HG02623 (cell line): Measurements from ENCODE around the gene AMFR.

Experiments used
- ATAC-seq: cut with Tn5 transposase; IDR thresholded peaks from one replicate; pipeline ENCODE4 v1.9.1; 2021; ENCODE audit warnings: moderate library complexity; ENCODE audit not compliant: unreplicated experiment

Gene AMFR

DNA sequence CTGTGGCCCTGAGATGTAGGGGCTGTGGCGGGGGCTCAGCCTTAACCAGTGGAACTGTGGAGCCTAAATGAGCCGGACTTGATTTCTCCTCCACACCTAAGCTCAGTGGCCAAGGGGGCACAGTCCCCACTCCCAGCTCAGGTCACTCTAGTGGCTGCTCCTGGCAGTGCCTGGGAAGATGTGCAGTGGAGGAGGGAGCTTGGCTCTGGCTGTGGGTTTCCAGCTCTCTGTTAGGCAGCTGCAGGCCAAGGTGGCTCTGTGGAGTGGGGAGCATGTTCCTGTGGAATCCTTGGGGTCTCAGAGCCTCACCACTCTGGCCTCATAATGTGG lies 76.3 kb downstream of the AMFR start:
- no peak for ATAC-seq

DNA sequence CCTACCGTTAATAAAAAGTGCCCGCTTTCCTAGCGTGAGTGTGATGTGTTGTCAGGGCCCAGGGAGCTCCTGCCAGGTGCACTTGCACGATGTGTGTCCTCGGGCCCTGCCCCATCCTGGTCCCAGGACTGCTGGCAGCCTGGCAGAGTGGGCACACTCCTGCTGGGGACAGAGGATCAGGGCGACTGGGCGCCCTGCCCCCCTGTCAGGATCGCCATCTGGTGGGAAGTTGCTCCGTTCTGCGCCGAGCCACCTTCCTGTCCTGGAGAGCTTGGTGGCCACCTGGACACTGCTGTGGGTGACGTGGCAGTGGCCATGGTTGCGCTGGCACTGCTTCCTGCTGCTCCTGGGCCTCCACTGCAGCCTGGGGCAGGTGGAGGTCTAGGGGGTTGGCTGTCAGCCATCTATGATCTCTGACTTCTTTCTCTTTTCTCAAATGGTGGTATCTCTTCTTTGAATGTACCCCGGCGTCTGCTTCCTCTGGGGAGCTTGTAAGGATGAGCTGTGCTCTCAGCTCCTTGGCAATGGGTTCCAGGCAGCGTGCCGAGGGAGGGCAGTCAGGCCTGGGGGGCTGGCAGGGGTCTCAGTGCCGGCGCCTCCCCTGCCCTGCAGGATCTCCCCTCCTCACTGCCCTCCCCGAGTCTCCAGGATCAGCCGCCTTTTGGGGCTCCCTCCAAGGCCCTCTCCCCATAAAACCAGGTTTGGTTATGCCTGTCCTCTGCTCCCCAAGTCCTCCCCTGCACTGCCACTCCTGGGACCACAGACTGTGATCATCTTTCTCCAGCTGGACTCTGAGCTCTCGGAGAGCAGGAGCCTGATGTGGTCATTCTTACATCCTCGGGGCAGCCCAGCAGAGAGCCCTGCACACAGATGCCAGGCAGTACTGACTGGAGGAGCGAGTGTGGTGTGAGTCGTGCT lies 76.9 kb downstream of the AMFR start:
- ATAC-seq: no peak

DNA sequence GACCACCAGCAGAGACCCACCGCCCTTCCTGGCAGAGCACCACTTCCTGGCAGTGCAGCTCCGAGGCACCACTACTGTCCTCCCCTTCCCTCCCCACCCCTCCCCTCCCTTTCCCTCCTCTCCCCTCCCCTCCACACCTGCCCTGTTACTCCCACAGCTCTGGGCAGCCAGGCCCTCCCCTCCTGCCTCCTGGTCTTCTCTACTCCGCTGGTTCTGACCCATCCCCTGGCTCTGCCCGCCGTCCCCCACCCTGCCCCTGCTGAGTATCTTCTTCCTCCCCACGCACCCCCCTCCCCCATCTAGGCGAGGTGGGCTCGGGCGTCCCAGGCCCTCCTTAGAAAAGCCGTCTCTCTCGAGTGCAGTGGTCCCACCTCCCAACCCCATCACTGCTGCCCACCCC lies 77.7 kb downstream of the AMFR start:
- no peak for ATAC-seq

DNA sequence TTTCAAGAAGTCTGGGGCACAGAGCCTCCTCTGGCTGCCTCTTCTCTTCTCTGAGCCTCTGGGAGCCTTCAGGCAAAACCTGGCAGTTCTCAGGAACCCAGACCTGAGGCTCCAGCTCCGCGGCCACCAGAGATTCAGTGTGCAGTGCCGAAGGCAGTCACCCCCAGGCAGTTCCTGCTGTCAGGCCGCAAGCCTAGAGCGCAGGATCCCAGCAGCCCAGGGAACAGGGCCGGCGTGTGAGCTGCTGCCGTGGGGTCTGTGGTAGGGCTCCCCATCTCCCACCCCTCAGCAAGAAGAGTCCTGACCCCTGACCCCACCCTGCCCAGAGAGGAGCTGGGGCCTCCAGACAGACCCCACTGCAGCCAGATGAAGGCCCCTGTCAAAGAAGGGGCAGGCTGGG lies 78.2 kb downstream of the AMFR start:
- no peak for ATAC-seq

DNA sequence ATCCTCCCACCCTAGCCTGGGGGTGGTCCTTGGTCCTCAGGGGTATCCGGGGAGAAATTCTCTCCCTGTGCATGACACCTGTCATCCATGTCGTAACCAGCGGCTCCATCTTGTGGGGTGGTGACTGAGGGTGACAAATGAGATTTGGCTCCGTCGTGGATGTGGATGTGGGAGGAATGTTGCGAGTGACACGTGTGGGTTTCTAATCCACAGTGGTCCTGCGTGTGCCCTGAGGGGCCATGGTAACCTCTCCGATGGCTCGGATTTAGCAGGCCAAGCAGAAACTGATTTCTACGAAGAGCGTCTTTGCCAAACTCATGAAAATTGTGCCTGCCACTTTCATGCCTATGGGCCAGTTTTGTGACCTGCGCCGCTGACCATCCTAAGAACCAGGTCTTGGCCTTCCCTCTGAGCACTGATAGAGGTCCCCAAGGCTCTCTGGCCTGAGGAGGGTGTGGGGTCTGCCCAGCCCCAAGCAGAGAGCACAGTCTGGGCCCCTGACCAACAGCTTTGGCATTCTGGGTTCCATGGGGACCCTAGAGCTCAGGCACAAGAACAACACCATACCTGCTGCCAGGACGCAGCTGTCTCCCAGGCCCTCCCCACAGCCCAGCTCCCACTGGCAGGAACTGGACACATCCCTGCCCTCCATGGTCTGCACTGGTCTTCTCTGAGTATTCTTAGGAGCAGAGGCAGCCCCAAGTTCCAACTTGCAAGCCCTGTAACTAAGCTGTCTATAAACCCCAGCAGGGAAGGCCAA lies 79.0 kb downstream of the AMFR start:
- ATAC-seq: no peak

DNA sequence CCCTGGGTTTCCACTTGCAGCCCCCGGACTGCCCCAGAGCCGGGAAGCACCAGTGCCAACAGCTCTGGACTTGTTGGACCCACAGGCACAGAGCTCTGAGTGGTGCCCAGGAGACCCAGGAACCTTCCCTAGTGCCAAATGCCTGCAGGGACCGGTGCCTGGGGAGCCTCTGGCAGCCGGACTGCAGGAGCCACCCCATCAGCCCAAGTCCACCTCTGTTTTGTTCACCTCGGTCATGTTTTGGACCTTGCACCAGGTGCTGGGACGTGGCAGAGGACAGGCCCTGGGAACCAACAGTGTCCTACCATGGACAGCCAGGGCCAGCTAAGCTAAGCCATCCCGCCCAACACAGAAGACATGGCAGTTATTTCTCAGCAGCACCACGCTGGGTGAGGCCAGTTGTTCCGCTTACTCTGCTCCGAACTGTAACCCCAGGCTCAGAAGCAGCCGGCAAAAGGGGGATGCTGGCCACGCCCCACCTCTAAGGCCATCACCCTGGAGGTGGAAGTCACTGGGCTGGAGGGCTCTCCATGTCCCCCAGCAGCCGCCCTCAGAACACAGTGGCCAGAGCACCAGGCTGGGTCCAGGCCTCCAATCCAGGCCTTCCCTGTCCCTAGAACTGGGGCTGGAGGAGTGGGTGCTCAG lies 79.8 kb downstream of the AMFR start:
- ATAC-seq: no peak

DNA sequence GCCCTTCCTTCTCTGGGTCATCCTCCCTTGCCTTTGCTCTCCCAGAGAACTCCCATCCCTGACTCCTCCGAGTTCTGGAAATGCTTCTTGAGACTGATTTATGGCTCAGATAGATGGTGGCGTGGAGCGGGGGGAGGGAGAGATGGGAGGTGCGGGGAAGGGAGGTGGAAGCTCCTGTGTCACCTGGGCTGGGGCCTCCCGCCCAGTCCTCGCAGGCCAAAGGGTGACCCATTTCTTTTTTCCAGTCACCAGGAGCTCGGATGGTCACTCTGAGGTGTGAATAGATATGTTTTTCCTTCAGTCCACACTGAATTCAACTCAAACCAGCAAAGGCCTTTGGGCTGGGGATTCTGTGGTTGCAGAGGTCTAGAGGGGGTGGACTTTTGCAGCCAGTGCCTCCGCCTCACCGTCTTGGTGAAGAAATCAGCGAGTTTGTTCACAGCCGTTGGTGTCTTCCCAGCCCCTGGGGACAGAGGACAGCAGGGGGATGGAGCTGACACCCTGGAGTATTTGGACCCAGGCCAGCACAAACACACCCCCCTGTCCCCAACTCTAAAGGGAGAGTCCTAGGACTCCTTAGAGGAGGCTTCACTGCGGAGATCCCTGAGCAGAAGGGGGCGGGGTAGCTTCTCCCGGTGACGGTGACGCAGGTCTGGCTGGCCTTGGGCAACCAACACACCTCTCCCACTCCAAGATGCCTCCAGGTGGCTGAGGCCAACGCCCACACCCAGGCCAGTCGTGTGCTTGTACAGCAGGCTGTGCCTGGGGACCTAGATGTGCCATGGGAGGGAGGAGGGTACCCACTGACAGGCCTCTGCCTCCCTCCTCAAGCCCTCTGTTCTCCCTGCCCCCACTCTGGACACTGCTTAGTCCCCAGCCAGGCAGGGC lies 80.6 kb downstream of the AMFR start:
- ATAC-seq: no peak

DNA sequence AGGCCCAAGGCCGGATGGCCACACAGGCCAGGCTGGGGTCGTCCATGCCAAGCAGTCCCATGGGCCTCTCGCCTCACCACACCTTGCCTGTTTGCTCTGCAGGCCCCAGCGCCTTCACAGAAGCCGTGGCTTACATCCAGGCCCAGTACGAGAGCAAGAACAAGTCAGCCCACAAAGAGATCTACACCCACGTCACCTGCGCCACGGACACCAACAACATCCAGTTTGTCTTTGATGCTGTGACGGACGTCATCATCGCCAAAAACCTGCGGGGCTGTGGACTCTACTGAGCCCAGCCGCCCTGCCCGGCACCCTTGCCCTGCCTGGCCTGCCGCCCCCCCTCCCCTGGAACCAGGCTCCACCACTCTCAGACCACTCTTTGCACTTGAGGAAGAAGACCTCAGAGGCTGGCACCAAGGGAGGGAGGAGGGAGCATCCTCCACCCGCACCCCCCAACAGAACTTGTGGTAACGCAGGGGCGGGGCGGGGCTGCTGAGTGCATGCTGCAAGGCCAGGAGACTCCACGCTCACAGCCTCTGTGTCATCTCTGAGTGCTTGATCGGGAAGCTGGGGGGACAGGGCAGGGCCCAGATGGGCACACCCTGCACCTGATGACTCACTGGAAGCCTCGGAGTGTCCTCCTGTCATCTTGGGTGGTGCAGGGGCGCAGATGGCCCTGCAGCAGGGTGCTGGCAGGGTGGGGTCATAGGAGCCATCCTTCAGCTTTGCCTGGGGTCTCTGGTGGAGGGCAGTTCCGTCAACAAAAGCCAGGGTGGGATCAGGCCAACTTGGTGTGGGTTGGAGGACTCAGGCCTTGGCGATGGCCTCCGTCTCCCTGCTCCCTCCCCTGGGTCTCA lies 81.5 kb downstream of the AMFR start:
- ATAC-seq: no peak

DNA sequence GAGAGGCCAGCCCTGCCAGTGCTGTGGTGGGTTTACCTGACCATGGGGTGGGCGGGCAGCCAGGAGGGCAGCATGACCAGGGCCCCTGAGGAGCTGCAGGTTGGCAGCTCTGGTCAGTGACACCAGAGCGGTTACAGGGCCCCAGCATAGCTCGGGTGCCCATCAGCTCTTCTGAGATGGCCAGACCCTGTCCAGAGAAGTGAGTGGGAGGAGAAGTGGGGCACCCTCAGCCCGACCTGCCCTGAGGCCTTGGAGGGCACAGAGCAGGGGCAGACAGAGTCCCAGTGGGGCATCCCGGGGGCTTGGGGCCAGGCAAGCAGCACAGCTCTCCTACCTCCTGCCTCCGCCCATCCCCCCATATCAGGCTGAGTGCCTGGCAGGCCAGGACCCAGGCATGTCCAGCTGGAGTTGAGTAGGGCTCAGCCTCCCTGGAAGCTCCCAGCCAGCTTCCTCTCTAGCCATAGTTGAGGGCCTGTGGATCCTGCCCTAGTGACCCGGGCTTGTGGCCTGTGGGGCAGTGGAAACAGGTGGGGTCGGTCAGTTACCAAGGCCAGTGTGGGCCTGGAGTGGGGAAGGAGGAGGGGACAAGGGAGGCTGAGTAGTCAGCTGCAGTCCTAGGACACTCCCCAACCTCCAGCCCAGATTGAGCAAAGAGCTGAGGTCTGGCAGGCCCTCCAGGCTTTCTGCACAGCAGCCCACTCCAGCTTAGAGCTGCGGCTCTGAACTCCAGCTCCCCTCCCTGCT lies 83.5 kb downstream of the AMFR start:
- no peak for ATAC-seq

DNA sequence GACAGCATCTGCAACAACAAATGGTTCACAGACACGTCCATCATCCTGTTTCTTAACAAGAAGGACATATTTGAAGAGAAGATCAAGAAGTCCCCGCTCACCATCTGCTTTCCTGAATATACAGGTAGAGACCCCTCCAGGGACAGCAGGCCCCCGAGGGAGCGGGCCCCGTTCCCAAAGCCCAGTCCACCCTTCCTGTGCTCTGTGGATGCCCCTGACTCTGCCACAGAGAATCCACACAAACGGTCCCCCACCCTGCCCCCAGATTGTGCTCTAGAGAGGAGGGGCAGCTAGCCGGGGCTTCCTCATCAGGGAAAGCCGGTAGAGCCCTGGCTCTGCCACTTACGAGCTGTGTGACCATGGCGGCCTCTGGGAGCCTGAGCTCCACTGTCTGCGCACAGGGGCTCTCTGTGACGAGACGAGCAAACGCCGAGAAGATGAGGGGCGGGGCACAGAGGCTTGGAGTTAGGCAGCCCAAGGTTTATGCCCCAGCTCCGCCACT lies 84.4 kb downstream of the AMFR start:
- ATAC-seq: no peak

DNA sequence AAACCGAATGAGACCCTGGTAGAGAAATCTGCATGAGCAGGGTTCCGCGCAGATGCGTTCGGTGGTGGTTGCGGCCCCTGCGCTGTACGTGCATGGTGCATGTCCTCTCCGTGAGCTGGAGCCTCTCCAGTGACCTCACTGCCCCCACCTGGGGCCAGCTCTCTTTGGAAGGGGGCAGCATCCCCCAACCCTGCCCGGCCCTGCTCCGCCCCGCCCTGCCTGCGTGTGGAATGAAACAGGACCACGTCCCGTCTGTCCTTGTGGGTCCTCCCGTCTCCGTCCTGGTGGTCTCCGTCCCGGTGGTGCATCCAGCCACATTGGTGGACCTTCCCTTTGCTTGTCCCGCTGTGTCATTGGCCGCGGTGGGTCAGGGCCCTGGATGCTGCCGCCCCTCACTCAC lies 84.9 kb downstream of the AMFR start:
- no peak for ATAC-seq

DNA sequence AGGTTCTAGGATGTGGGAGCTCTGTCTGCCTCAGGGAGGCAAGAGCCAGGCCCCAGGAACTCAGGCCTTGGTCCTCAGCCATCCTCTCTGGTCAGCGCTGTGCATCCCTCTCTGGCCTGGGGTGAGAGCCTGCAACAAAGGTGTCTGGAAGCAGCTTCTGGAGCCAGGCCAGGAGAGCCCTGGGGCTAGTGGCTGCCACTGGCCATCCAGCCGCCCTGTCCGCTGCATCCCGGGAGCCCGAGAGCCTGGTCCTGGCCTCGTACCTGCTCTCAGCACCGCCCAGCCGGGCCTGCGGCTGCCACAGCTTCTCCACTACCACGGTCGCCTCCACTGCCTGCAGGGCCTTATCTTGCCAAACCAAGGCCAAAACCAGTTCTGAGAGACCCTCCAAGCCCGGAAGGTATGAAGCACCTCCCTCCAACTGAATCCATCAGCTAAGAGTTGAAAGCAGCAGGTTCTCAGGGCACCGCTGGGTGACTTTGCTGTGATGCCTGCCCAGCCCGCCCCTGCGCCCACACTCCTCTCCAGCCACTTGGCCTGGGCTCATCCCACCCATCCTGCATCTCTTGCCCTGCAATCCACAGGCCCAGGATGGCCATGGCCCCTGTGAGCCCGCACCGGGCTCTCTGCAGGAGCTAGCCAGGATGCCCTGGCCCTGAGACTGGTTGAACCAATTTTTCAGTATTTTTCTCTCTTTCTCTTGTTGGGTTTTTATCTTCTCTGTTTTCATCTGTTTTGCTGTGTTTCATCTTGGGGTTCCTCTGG lies 85.7 kb downstream of the AMFR start:
- no peak for ATAC-seq

DNA sequence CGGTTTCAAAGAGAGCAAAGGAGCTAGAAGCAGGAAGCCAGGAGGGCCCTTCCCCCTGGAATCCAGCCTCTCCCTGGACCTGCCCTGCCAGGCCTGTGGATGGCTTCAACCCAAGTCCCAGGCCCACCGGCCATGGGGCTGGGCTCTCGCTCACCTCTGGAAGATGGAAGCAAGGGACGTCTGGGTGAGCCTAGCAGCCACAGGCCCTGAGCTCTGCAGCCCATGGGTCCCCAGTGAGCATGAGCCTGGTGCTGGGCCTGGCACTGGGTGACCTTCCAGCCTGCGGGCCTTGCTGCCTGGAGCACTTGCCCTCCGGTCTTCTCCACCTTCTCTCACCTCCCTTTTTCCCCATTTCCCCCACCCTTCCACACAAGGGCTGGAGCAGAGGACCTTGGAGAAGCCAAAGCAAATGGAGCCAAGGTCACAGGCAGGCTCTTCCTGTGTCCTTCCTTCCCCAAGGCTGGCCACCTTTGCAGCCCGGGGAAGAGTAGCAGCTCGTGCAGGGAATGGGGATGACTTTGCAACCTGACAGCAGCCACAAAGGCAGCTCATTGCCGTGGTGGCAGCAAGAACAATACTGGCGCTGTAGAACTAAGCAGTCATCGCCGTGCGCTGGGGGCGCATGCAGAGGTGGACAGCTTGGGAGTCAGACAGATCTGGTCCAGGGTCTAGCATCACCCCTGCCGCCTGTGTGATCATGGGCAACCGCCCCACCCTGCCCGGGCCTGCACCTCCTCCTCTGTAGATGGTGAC lies 86.6 kb downstream of the AMFR start:
- ATAC-seq: no peak

DNA sequence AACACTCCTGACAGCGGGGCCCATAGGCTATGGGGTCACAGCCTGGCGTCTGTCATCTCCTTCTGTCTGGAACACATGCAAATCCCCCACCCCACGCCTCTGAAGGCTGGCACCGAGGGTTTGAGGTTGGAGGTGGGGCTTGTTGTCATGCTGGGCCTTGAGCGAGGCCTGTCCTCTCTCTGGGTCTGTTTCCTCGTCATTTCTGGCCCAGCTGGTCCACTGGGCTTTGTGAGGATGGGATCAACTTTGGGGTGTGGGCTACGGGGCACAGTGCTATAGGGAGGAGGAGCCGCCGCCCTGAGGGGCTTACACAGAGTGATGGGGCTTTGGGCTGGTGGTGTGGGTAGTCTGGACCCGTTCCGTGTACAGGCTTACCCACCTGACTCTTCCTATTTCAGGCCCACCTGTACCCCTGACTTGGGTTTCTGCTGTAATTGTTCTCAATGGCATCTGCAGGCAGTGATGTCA lies 87.5 kb downstream of the AMFR start:
- no peak for ATAC-seq

DNA sequence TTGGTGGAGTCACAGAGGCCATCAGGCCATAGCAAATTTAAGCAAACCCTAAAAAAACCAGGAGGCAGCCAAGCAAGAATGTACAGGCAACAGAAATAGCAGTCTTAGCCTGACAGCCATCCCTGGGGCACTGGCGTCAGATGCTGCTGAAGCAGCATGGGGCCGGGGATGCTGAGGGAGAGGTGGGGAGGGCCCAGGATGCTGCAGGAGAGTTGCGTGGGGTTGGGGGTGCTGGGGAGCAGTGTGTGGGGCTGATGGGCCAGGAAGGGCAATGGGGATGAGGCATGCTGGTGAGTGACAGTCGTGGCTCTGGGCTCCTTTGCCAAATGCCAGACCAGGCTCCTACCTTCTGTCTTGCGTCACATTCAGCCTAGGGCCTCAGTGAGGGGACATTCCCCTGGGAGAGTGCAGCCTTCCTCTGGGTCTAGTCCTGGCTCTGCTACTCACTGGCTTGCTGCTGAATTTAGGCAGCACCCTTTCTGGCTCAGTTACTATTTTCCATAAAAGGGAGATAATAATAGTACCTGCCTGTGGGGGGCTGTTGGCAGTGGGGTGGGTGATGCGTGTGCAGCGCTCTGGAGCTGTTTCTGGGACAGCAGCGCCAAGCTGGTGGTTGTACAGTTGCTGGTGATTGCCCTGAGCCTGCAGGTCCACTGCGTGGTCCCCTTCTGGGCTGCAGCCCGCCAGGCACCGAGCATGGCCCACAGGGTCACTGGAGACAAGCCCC lies 88.1 kb downstream of the AMFR start:
- no peak for ATAC-seq

DNA sequence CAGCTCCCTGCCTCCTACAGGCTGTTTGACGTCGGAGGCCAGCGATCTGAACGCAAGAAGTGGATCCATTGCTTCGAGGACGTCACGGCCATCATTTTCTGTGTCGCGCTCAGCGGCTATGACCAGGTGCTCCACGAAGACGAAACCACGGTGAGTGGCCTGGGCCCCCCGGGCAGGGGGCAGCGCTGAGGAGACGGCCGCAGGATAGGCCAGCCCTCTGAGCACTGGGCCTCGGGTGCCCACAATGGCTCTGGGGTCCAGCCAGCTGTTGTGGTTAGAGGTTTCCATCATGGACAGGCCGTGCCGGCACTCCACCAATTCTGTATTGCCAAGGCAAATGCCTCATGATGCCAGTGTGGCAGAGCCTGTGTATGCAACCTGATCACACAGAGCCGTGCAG lies 88.6 kb downstream of the AMFR start:
- ATAC-seq: no peak
